IPS DF 4.7 (cell line): Measurements from ENCODE around the gene LRRC10B.

Experiments
- DNase-seq: peaks from one replicate; pipeline ENCODE4 v3.0.0-alpha.2; 2013; ENCODE audit warnings: low spot score; ENCODE audit errors: extremely low read depth

Gene LRRC10B

DNA sequence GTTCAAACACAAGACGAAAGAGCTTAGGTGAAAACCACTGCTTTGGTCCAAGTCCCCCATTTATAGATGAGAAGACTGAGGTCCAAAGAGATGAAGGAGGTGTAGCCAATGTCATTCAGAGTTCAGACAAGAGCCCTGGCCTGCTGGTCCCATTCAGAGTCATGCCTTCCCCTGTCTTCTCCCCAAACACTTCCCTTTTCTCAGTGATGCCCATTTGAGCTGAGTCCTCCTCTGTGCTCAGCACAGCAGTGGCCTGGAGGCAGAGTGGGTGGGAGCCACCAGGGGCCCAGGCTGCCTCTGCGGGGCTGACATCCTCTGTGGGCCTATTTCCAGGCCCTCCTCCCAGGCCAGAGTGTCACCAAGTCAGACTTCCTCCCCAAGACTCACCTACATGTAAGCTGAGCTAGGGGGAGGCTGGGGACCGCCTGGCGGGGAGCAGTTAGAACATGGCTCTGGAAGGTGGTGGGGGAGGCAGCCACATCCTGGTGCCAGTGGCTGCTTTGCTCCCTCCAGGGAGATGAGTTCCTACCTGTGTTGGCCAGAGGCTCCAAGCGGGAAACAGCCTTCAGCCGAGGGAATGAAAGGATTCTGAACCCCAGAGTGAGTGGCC lies 22.4 kb upstream of the LRRC10B start:
- DNase-seq: no peak

DNA sequence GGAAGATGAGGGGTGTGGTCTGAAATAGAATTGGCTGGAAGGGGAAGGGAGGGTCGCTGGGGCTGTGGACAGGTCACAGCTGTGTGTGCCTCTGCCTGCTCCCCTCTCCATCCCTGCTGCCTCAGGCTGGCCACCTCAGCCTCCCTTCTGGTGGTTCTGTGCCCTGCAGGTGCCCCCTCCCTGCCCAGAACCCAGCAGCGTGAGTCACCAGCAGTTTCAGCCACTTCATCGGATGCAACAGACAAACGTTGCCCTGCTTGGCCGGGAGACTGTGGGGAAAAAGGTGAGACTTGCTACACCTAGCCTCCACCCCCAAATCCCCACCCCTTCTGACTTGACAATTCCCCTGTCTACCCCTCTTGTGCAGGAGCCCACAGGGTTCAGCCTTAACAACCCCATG lies 21.8 kb upstream of the LRRC10B start:
- no peak for DNase-seq

DNA sequence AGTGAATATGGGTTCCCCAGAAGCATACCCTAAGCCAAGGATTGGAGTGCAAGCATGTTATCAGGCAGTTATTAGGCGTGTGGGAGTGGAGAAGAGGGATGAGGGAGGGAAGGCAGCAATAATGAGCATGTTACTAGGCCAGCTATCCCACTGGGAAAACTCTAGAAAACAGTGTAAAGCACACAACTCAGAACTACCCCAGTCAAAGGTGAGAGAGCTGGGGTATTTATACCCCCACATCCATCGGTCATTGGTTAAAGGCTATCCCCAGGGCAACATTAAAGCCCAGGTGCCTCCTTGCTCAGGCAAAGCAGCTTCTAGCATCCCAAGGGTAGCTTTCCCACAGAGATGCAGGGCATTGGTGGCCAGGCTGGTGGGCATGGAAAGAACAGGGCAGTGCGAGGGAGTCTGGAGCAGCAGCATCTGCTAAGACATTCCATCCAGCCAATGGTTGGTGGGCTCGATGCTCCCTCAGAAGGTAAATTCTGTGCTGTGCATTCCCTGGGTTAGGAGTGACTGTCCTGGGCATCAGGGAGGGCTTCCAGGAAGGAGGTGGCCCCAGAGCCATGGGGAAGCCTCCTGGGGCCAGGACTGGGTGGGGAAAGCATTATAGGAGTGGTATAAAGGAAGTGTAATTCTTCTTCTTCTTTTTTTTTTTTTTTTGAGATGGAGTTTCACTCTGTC lies 21.1 kb upstream of the LRRC10B start:
- DNase-seq: no peak

DNA sequence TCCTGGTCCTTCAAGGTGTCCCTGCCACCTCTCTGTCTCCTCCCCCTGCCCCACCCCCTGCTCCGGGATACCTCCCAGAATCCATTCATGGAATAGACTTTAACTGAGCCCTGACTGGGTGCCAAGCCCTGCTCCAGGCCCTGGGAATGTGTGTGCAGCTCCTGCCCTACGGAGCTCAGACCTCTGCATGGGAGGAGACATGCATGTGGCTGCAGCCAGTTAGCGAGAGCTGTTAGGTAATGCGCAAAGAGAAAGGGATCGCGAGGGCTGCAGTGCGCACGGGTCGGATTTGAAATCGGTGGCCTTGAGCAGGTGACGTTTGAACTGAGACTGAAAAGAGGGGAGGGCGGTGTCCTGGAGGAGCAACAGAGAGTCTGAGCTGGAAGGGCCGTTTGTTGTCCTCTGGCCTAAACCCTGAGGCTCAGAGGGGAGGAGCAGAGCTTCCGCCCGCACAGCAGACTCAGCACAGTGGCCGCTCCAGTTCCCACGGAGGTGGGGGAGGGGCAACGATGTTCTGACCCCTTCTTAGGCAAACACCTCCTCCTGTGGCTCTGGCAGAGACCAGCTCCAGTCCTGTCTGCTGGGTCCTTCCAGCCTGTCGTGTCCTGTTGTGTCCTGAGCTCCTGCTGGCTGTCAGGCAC lies 19.8 kb upstream of the LRRC10B start:
- DNase-seq: no peak

DNA sequence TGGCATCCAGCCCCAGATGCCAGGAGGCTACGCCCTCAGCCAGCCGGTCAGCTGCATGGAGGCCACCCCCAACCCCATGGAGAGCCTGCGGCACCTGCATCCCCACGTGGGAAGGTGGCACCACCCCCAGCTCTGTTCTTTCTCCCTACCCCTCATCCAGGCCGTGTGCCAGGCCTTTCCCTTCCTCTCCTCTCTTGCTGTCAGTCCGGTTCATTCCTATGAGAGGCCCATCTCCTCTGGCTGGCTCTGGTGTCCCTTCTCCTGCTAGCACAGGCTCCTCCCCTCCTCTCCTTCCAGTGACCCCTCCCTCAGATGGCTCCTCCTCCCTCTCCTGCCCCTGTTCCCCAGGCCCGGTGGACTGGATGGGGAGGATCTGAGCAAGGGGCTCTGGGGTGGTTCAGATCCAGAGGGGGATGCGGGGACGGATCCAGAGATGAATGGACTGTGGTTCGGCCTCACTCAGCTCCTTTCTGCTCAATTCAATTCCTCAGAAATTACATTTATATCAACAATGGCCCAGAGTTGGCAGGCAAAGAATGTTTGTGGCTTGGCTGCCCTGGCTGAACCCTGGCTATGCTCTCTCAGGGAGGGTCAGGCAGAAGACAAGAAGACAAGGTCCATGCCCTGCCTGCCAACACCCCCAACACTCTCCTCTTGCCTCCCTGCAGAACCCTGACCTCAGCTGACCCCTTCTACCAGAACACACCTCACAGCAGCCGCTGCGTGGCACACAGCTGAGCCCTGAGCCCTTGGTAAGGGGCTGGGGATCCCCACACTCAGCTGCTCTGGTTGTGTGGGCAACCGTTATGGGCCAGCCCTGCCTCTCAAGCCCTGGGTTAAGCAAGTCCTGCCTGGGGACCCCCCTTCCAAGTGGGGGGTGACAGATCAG lies 18.5 kb upstream of the LRRC10B start:
- no peak for DNase-seq

DNA sequence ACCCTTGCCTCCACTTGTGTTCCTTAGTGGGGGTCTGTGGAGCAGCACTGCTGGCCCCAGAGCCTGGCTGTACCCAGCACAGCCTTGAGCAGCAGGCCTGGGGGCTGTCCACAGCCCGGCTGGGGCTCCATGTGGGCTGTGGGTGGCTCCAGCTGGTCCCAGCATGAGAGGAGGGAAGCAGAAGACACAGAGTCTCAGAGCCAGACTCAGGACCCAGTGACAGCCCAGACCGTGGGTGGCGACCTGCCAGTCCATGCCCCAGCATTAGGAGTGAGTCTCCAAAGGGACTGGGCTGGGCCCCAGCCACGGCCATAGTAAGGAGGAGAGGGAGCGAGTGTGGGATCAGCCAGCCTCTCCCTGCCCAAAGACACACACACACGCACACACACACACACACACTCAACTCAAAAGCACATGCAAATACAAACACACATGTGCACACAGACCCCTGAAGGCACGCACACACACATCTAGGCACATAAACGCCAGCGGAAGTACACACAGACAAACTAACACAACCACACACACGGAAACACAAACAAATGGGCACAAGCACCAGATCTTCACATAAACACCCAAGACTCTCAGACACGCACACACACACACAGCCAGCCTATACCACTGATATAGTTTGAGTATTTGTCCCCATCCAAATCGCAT lies 16.7 kb upstream of the LRRC10B start:
- DNase-seq: no peak

DNA sequence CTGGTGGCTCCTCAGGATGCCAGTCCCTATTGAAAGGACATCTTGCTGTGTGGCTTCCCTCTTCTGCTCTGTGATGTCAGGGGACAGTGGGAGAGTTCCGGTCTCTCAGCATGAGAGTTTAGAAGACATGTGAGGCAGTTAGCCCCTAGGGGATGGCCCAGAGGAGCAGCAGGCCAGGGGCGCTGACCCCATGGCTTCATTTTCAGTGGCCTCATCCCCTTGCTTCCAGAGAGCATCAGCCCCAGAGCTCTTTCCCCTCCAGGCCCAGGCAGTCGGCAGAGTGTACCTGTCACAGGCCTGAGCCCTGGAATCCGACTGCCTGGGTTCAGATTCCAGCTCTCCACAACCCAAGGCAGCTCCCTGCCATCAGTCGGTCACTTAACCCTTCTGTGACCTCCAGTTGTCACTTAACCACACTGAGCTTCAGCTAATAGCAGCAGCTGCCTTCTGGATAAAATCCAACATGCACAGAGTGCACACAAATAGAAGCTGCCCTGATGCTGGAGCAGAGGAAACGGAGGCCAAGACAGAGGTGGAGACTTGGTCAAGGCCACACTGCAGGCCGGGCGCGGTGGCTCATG lies 14.1 kb upstream of the LRRC10B start:
- DNase-seq: no peak

DNA sequence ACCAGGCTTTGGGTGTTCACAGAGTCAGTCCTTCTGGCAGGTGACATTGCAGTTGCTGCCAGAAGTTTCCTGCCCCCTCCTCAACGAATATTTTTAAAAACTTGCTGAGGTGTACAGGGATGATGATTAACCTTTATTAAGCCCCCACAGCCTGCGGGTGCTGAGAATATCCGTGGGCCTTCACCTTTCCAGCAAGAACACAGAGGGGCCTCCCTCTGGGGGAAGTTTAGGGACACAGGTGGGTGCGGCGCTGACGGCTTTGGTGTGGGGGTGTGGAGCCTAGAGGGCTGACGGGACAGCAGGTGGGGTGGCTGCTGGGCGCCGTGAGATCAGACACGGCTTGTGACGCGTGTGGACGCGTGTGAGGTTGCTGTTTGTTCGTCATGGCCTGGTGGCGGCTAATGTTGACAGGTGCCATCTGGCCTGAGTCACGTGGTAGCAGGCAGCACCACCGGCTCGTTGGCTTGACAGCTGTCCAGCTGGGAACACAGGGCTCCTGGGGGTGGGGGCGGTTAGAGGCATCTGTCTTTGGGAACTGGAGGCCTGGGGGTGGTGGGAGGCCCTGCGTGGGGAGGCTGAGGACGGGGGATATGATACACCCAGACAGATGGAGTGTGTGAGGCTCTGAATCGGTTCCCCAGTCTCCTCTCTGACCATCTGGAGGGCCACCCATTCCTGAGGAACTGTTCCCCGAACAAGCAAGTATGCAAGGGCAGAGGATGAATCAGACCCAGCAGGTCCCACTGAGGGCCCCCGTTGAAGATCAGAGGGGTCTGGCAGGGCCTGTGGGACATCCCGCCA lies 12.5 kb upstream of the LRRC10B start:
- no peak for DNase-seq

DNA sequence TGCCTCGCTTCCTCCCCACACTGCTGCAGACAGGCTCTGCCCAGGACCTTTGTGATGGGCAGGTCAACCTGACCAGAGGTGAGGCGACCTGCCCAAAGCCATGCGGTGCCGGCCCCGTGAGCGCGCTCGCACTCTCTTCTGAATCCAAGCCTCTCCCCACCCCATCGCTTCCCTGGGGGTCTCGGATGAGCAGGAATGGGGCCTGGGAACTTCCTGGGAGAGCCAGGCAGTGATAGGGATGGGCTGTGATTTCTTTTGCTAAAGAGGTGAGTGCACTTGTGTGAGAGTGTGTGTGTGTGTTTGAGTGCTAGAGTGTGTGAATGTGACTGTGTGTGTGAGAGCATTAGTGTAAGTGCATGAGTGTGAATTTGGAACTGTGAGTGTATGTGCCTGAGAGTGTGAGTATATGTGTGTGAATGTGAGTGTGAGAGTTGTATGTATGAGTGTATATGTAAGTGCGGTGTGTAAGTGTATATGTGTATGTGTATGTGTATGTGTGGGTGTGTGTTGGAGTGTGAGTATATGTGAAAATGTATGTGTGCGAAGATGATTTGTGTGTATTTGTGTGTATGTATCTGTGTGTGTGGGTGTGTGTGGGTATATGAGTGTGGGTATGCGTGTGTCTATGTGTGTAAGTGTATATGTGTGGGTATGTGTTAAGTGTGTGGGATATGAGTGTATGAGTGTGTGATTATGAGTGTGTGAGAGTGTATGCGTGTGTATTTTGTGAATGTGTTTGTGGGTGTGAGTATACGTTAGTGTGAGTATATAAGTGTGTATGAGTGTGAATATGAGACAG lies 11.7 kb upstream of the LRRC10B start:
- DNase-seq: no peak

DNA sequence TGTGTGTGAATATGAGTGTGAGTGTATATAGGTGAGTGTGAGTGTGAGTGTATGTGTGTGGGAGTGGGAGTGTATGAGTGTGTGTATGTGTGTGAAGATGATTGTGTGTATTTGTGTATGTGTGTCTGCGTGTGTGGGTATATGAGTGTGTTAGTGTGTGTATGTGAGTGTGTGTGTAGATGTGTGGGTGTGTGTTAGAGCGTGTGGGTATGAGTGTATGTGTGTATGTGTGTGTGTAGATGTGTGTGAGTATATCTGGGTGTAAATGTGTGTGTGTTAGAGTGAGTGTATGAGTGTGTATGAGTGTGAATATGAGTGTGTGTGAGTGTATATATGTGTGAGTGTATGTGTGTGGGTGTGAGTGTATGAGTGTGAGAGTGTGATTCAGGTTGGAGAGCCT lies 11.1 kb upstream of the LRRC10B start:
- DNase-seq: no peak

DNA sequence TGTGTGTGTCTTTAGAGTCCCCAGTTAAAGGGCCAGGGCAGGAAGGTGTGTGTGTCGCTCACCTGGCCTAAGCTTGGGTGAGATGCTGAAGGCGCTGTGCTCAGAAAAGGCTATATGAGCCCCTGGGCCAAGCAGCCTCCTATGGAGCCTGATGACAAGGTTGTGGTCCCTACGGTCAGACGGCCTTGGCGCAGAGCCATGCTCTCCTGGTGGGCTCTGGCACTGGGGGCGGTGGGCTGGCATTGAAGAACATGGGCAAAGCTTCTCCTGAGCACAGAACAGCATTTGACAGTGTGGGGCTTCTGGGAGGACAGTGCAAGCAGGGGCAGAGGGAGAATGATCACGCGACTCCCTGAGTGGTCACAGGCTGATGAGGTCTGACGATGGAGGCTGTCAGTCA lies 10.7 kb upstream of the LRRC10B start:
- no peak for DNase-seq

DNA sequence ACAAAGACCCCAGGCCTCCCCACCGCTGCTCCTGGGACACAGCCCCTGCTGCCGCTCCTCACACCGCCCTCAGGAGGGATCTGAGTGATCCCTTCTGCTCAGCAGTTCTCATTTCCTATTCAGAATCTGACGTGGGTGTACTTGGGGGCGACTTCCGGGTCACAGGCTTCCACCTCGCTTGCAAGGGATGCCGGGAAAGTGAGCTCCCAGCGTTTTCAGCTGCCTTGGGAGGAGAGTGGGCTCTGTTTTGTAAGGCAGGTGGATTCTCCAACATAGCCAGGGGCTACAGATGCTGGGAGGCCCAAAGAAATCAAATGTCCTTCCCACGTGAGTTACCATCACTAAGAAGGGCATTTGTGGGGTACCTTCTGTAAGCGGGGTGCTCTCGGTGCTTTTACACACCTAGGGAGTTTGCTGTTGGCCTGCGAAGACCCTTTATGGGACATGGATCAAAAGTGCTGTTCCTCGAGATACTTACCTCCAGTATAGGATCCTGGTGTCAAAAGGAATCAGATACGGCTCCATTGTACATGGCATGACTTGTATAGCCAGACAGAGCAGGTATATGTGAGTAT lies 9.7 kb upstream of the LRRC10B start:
- DNase-seq: no peak

DNA sequence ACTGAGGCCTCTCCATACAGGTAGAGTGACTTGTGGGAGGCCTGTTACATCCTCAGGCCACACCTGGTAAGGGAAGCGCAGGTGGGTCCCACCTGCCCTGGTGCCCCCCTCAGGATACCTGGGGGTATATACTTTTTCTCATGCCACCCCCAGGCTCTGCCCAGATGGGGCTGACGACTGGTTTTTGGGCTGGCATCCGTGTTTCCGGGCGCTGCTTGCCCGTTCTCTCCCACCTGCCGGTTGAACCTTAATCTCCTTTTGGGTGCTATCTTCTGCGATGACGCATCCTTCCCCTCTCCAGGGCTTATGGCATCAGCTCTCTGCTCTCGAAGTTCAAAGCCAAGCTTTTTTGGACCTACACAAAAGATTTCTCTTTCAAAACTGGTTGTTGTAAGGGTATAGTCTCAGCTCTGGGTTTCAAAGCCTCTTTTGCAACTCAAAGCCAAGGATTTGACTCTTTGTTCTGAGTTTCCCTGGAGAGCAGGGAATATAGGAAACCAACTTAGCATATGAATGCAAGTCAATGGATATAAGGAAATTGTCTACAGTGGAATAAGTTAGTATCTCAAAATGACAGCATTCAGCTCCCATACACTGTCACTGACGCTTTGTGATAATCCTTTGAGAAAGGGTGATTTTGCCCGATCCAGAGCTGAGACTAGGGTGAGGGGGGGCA lies 8.6 kb upstream of the LRRC10B start:
- DNase-seq: no peak

DNA sequence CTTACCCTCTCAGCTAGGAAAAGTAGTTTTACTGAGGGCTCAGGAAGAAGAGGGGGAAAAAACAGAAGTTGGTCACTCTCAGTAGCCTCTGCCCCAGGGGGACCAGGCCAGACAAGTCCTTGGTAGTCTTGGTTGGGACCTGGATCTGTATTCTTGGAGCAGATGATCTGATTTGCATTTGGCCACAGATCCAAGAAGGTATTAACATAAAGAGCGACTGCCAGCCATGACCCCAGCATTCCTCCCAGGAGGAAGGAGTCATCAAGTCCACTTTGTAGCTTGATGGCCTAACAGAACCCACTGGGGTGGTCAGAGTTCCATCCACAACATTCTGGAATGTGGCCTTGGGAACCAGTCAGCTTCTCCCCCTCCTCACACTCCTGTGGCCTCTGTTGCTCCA lies 6.0 kb upstream of the LRRC10B start:
- no peak for DNase-seq

DNA sequence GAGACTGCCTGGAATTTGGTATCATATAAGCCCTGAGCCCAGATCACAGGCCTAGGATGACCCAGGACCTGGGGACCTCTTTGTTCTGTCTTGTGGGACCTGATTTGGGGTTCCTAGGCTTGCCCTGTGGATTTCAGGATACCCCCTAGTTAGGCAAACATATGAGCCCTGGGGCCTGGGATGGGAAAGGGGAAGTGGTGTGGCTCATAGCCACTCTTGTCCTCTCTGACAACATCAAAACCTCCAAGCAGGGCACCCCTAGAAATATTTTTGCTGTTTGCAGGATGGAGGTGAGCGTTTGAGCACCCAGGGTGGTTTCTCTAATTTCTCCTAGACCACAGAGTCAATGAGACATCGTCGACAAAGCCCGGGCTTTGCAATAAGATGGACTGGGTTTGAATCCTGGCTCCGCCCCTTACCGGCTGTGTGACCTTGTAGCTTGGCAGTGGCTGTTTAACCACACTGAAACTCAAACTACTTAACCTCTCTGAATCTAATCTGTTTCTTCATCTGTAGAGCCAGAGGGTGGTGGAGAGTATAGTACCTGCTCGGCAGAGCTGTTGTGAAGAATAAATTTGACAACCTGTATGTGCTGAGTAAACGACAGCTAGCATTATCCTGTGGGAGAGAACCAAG lies 5.3 kb upstream of the LRRC10B start:
- DNase-seq: no peak

DNA sequence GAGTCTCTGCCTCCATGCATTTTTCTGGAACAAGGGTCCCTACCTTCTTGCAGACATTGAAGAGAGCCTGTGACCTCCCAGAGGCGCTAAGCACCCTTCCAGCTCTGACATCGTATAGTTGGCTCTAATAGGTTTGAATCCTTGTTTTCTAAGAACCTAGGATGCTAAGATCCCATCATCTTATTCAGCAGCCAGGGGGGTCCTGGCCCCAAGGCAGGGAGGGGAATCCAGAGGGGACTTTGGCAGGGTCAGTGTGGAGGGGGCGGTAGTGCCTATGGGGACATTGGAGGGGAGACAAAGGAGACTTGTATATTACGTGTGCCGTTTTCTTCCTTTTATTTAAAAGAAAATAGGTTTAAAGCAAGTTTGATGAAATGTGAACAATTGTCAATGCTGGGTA lies 3.4 kb upstream of the LRRC10B start:
- no peak for DNase-seq

DNA sequence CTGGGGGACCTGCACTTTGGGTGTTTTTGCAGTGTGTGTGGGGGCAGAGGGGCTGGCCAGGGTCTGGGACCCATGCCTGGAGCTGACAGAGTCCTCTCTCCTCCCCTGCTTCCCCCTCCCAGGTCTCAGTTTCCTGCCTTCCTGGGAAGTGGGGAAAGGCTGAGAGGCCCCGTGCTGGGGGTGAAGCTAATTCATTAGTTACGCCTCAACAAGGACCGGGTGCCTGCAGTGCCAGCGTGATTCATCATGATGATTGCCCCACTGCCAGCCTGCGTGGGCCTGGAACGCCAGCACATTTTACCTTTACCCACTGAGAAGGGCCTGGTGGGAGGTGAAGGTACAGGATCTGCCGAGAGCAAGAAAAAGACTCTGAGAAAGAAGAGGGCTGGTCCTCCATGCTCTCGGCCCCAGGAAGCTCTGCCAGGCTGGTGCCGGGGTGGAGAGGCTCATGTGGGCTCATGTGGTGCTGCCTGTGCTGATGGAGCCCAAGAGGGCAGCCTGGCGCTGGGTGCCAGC lies 2.9 kb upstream of the LRRC10B start:
- no peak for DNase-seq
